ENCODE results near the gene CLCN3. TPM values are rescaled to one million over a fixed set of nuclear protein-coding genes. Genes with fewer than 3 reads are reported as not detected.

The CLCN3 gene
- total RNA-seq, 2 experiments from 2014 or later, result 17.8 to 42.0 TPM

GRCh38 chr4:169658975-169659715 lies 38.8 kb downstream of the CLCN3 start:
- Histone ChIP-seq H4K20me1 (ENCODE audit: insufficient read depth, low read length) (no peaks in the 10 kb centered on the region), H3K36me3 (ENCODE audit: insufficient read depth, low read length) (peaks cover 13% of the 10 kb centered on the region; the same call in 1 of the 2 replicates), H3K9me2 (ENCODE audit: insufficient read depth, low read length) (no peaks in the 10 kb centered on the region), H3K4me3 (ENCODE audit: low read depth, low read length, poor library complexity, severe bottlenecking) (peak overlapping the region; percentile 67), H3K4me1 (ENCODE audit: insufficient read depth, low read length, poor library complexity, severe bottlenecking) (peaks cover 24% of the 10 kb centered on the region), H3K4me2 (ENCODE audit: low read length) (peak overlapping the region; percentile 73), H3K27ac (ENCODE audit: low read depth, low read length, poor library complexity, severe bottlenecking) (peak overlapping the region; percentile 75), H3K79me2 (ENCODE audit: insufficient read depth, low read depth, low read length) (peaks cover 93% of the 10 kb centered on the region), H3K9me3 (ENCODE audit: low read length) (no peaks in the 10 kb centered on the region), H2AFZ (ENCODE audit: low read length) (no peak overlapping the region)
- CTCF ChIA-PET (ENCODE audit: unreplicated experiment), result no interaction called here
- POLR2A ChIA-PET, result interaction anchor here (0.9 to 3.9 kb wide), 12 partner anchors 9 to 93 kb away, joined by 3 to 18 read pairs (median 3); no protein-coding TSS in a partner anchor
- no peak for TF ChIP-seq EZH2phosphoT487 (IDR thresholded peaks at IDR 0.05; ENCODE audit: borderline replicate concordance, low read depth, low read length)
- TF ChIP-seq CTCF (conservative IDR thresholded peaks at IDR 0.05; ENCODE audit: low read length), result no peak
- no TSS peak for BruUV-seq (replicated peaks)
- DNase-seq (ENCODE audit: low spot score), result no peak
- intact Hi-C loops (cut with micrococcal nuclease; ENCODE audit: unreplicated experiment), result no loop called here

GRCh38 chr4:169659716-169660670 lies 39.6 kb downstream of the CLCN3 start:
- ChIA-PET POLR2A (interaction anchor here (0.6 to 3.9 kb wide), 15 partner anchors 8 to 94 kb away, joined by 3 to 18 read pairs (median 3); no protein-coding TSS in a partner anchor), CTCF (ENCODE audit: unreplicated experiment) (no interaction called here)
- H2AFZ ChIP-seq (ENCODE audit: low read length), result peak overlapping the region; percentile 28; the same call in 1 of the 2 replicates
- intact Hi-C loops (cut with micrococcal nuclease; ENCODE audit: unreplicated experiment), result loop anchor here (2.0 kb wide), 1 partner anchor 39 kb away; the partner anchor contains the start of gene CLCN3
- H3K27ac ChIP-seq (ENCODE audit: low read depth, low read length, poor library complexity, severe bottlenecking), result peak overlapping the region; percentile 75
- H3K4me1 ChIP-seq (ENCODE audit: insufficient read depth, low read length, poor library complexity, severe bottlenecking), result peaks cover 24% of the 10 kb centered on the region
- H3K36me3 ChIP-seq (ENCODE audit: insufficient read depth, low read length), result peaks cover 13% of the 10 kb centered on the region; the same call in 1 of the 2 replicates
- H3K9me2 ChIP-seq (ENCODE audit: insufficient read depth, low read length), result no peaks in the 10 kb centered on the region
- peaks cover 93% of the 10 kb centered on the region for H3K79me2 ChIP-seq (ENCODE audit: insufficient read depth, low read depth, low read length)
- peak overlapping the region; percentile 67 for H3K4me3 ChIP-seq (ENCODE audit: low read depth, low read length, poor library complexity, severe bottlenecking)
- peak; percentile 84 for DNase-seq (ENCODE audit: low spot score)
- peak overlapping the region; percentile 73 for H3K4me2 ChIP-seq (ENCODE audit: low read length)
- no peaks in the 10 kb centered on the region for H3K9me3 ChIP-seq (ENCODE audit: low read length)
- BruUV-seq (replicated peaks), result no TSS peak
- TF ChIP-seq EZH2phosphoT487 (IDR thresholded peaks at IDR 0.05; ENCODE audit: borderline replicate concordance, low read depth, low read length) (no peak), CTCF (conservative IDR thresholded peaks at IDR 0.05; ENCODE audit: low read length) (no peak)
- no peaks in the 10 kb centered on the region for H4K20me1 ChIP-seq (ENCODE audit: insufficient read depth, low read length)

Data from OCI-LY7 (cell line).